ENCODE measurements around the gene IPO13.

Gene IPO13

GRCh38 chr1:43973981-43974442, 27.3 kb downstream of the IPO13 start:
- no peak for DNase-seq (ENCODE audit: low read depth in 2 of 2)

GRCh38 chr1:43974443-43975248, 27.9 kb downstream of the IPO13 start, which contains the start of gene ATP6V0B:
Gene ATP6V0B (plus strand): TSS chr1:43974960. CDS start chr1:43975041, 81 bp downstream.
- DNase-seq (ENCODE audit: low read depth in 2 of 2) = peak; percentile 79 to 80

GRCh38 chr1:43975249-43975961, 28.7 kb downstream of the IPO13 start:
- DNase-seq (ENCODE audit: low read depth in 2 of 2) = no peak

- no peak for DNase-seq (ENCODE audit: low read depth in 2 of 2)
Measured at GRCh38 chr1:43976045-43976444, 29.3 kb downstream of the IPO13 start.

GRCh38 chr1:43976890-43977289, 30.1 kb downstream of the IPO13 start:
- no peak for DNase-seq (ENCODE audit: low read depth in 2 of 2)

- no peak for DNase-seq (ENCODE audit: low read depth in 2 of 2)
Measured at GRCh38 chr1:43977376-43978263, 30.9 kb downstream of the IPO13 start.

- DNase-seq (ENCODE audit: low read depth in 2 of 2) = no peak
Measured at GRCh38 chr1:43978264-43978550, 31.5 kb downstream of the IPO13 start.

GRCh38 chr1:43978551-43979260, 32.0 kb downstream of the IPO13 start, which contains the start of gene B4GALT2:
Gene B4GALT2 (plus strand): TSS chr1:43979210. CDS start chr1:43981161, 1,951 bp downstream.
- no peak for DNase-seq (ENCODE audit: low read depth in 2 of 2)

- no peak for DNase-seq (ENCODE audit: low read depth in 2 of 2)
Measured at GRCh38 chr1:43979261-43979527, 32.4 kb downstream of the IPO13 start.

- DNase-seq (ENCODE audit: low read depth in 2 of 2) = no peak
Measured at GRCh38 chr1:43979528-43980254, 32.9 kb downstream of the IPO13 start.

GRCh38 chr1:43980255-43981134, 33.7 kb downstream of the IPO13 start:
- DNase-seq (ENCODE audit: low read depth in 2 of 2) = no peak

- no peak for DNase-seq (ENCODE audit: low read depth in 2 of 2)
Measured at GRCh38 chr1:43981135-43981491, 34.4 kb downstream of the IPO13 start.

GRCh38 chr1:43981636-43982035, 34.9 kb downstream of the IPO13 start:
- DNase-seq (ENCODE audit: low read depth in 2 of 2) = no peak

- no peak for DNase-seq (ENCODE audit: low read depth in 2 of 2)
Measured at GRCh38 chr1:43982241-43982640, 35.5 kb downstream of the IPO13 start.

- no peak for DNase-seq (ENCODE audit: low read depth in 2 of 2)
Measured at GRCh38 chr1:43982808-43983207, 36.1 kb downstream of the IPO13 start.

- no peak for DNase-seq (ENCODE audit: low read depth in 2 of 2)
Measured at GRCh38 chr1:43983253-43983899, 36.6 kb downstream of the IPO13 start.

- DNase-seq (ENCODE audit: low read depth in 2 of 2) = no peak
Measured at GRCh38 chr1:43984855-43985254, 38.1 kb downstream of the IPO13 start.

GRCh38 chr1:43985984-43986595, 39.3 kb downstream of the IPO13 start:
- no peak for DNase-seq (ENCODE audit: low read depth in 2 of 2)

GRCh38 chr1:43986712-43987111, 40.0 kb downstream of the IPO13 start:
- DNase-seq (ENCODE audit: low read depth in 2 of 2) = no peak
